ACC112 (cell line): ENCODE results near the gene RPA3.
A peak's percentile ranks its signal among the peaks of the same experiment; 100 is the strongest.

Experiments used
- H2AFZ ChIP-seq: fragments of 200-600 bp; sonication (generic); one replicate; pipeline ENCODE4 v1.6.0; 2017; ENCODE audit warnings: antibody characterized with exemption, low read length; ENCODE audit not compliant: unreplicated experiment
- H3K27ac ChIP-seq: fragments of 200-600 bp; sonication (generic); 2 replicates; pipeline ENCODE4 v1.5.1; 2014; ENCODE audit warnings: low read depth, mild to moderate bottlenecking, antibody characterized with exemption, low read length, moderate library complexity
- H3K27me3 ChIP-seq: fragments of 200-600 bp; sonication (generic); 2 replicates; pipeline ENCODE4 v1.6.1; 2014; ENCODE audit warnings: mild to moderate bottlenecking, antibody characterized with exemption, low read length, moderate library complexity, mixed read lengths; ENCODE audit not compliant: insufficient read depth
- H3K36me3 ChIP-seq: fragments of 200-600 bp; sonication (generic); 2 replicates; pipeline ENCODE4 v1.6.1; 2016; ENCODE audit warnings: mild to moderate bottlenecking, antibody characterized with exemption, low read length, moderate library complexity, mixed read lengths; ENCODE audit not compliant: insufficient read depth
- H3K4me1 ChIP-seq: fragments of 200-600 bp; sonication (generic); one replicate; pipeline ENCODE4 v1.6.1; 2016; ENCODE audit warnings: low read length, mixed read lengths; ENCODE audit not compliant: insufficient read depth, unreplicated experiment, control insufficient read depth
- H3K4me3 ChIP-seq: fragments of 200-600 bp; sonication (generic); 2 replicates; pipeline ENCODE4 v1.5.1; 2014; ENCODE audit warnings: mild to moderate bottlenecking, low read depth, low read length
- H3K79me2 ChIP-seq: fragments of 200-600 bp; sonication (generic); one replicate; pipeline ENCODE4 v1.6.0; 2016; ENCODE audit warnings: low read length; ENCODE audit not compliant: control insufficient read depth, unreplicated experiment, insufficient read depth

Gene RPA3

DNA sequence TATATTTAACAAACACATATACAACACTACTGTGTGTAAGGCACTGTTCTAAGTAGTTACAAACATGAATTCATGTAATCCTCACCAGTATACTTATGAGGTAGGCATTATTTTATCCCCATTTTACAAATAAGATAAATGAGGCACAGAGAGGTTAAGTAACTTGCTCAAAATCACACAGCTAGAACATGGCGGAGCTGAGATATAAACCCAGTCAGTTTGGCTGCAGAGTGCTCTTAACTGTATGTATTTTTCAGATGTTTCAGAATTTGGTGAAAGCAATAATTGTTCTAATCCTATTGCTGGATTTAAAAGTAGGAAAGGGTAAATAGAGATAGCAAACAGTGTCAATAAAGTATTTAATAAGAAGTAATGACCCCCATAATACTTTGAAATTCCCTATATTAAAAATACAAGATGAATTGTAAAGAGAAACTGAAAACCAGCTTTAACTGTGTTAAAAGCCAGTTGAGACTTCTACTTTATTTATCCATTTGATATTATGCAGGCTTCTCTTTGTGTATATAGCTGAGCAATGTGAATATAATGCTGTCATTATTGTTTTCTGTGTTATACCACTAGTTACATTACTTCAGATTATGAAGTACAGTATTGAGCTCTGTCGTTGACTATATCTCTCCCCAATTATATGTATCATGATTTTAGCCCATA, 32.3 kb upstream of the RPA3 start:
- Histone ChIP-seq H3K4me1 (peaks cover 9% of the 10 kb centered on the region), H3K79me2 (no peaks in the 10 kb centered on the region), H2AFZ (no peak overlapping the region), H3K36me3 (no peaks in the 10 kb centered on the region), H3K27ac (no peak overlapping the region), H3K4me3 (peak overlapping the region; percentile 22), H3K27me3 (no peaks in the 10 kb centered on the region)

DNA sequence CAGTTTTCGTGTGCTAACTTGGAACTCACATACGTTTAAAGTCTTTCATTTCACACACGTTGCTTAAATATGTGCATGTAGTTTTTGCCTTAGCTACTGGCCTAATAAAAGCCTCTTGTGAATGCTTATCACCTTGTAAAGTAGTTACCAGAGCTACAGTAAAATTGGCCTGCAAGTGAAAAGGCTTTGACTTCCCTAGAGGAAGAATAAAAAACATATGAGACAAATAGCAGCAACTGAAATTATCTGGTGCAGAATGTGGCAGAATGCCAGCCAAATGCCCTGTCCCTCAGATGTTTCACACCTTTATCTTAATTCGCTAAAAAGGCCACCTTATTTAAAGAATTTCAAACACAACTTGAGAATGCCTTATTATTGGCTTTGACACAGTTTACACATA, 28.1 kb upstream of the RPA3 start:
- no peak overlapping the region for H3K4me3 ChIP-seq
- peaks cover 6% of the 10 kb centered on the region for H3K4me1 ChIP-seq
- H2AFZ ChIP-seq, result no peak overlapping the region
- H3K36me3 ChIP-seq, result no peaks in the 10 kb centered on the region
- no peak overlapping the region for H3K27ac ChIP-seq
- no peaks in the 10 kb centered on the region for H3K27me3 ChIP-seq
- H3K79me2 ChIP-seq, result no peaks in the 10 kb centered on the region

DNA sequence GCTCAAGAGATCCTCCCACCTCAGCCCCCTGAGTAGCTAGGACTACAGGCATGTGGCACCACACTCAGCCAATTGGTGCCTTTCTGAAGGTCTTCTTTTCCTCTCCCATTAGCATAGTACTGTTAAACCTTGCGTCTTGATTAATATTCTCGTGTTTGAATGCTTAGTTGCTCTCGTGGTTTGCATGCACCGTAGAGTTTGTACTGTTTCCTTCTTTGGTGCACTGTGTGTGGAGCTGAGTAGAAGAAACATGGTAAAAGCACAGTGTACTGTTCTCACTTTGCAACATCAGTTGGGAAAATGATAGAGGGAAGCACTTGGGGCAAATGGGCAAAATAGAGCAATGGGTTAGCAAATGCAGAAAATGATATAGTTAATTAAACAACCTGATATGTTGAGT, 27.6 kb upstream of the RPA3 start:
- Histone ChIP-seq H3K4me3 (no peak overlapping the region), H2AFZ (no peak overlapping the region), H3K36me3 (no peaks in the 10 kb centered on the region), H3K4me1 (peaks cover 2% of the 10 kb centered on the region), H3K27me3 (no peaks in the 10 kb centered on the region), H3K27ac (no peak overlapping the region), H3K79me2 (no peaks in the 10 kb centered on the region)

DNA sequence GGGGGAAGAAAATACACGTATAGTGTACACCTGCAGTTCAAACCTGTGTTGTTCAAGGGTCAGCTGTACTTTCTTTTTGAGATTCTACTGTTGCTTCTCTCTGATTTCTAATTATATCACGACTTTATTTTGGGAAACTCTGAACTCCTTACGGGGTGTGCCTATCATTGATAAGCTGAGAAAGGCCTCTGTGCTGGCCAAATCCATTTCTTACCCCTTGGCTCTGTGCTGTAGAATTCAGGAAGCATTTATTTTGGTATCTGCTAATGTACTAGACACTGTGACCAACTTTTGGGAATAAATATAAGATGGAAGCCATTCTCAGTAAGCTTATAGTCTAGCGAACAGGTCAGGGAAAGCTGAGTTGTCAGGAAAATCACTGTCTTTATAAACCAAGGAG, 26.9 kb upstream of the RPA3 start:
- no peak overlapping the region for H2AFZ ChIP-seq
- H3K27ac ChIP-seq, result no peak overlapping the region
- H3K79me2 ChIP-seq, result no peaks in the 10 kb centered on the region
- no peak overlapping the region for H3K4me3 ChIP-seq
- H3K36me3 ChIP-seq, result no peaks in the 10 kb centered on the region
- no peaks in the 10 kb centered on the region for H3K27me3 ChIP-seq
- no peaks in the 10 kb centered on the region for H3K4me1 ChIP-seq

DNA sequence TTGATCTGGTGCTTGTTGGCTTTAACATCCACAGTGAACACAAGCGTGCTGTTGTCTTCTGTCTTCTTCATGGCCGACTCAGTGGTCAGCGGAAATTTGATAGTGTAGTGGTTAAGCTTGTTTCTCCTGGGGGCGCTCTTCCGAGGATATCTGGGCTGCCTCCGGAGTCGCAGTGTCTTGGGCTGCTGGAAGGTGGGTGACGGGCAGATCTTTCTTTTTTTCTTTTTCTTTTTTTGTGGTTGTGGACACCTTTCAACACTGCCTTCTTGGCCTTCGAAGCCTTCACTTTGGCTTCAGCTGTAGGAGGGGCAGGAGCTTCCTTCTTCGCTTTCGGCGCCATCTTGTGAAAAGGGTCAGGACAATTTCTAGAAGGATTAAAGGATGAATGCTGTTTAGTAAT, 23.8 kb upstream of the RPA3 start:
- Histone ChIP-seq H3K27me3 (no peaks in the 10 kb centered on the region), H2AFZ (no peak overlapping the region), H3K4me1 (no peaks in the 10 kb centered on the region)

DNA sequence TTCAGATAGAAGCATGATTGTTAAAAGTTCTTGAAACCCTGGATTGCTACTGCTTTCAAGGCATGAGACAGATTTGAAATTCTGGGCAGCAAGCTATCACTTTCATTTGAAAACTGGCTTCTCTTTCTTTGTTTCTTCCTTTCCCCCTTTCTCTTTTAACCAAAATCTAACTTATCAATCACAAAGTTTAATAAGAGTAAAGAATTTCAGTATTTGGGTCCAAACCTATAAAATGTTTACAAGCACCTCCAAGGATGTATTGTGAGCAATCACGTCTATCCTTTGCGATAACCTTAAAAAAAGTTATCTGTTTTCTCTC, 21.6 kb upstream of the RPA3 start:
- H3K27me3 ChIP-seq, result no peaks in the 10 kb centered on the region
- H2AFZ ChIP-seq, result no peak overlapping the region
- H3K4me1 ChIP-seq, result no peaks in the 10 kb centered on the region
- no peak overlapping the region for H3K4me3 ChIP-seq
- no peaks in the 10 kb centered on the region for H3K36me3 ChIP-seq
- H3K79me2 ChIP-seq, result no peaks in the 10 kb centered on the region
- H3K27ac ChIP-seq, result no peak overlapping the region

More for the DNA sequence above, 23.8 kb upstream of the RPA3 start:
- Histone ChIP-seq H3K4me3 (no peak overlapping the region), H3K27ac (no peak overlapping the region), H3K79me2 (no peaks in the 10 kb centered on the region), H3K36me3 (no peaks in the 10 kb centered on the region)

DNA sequence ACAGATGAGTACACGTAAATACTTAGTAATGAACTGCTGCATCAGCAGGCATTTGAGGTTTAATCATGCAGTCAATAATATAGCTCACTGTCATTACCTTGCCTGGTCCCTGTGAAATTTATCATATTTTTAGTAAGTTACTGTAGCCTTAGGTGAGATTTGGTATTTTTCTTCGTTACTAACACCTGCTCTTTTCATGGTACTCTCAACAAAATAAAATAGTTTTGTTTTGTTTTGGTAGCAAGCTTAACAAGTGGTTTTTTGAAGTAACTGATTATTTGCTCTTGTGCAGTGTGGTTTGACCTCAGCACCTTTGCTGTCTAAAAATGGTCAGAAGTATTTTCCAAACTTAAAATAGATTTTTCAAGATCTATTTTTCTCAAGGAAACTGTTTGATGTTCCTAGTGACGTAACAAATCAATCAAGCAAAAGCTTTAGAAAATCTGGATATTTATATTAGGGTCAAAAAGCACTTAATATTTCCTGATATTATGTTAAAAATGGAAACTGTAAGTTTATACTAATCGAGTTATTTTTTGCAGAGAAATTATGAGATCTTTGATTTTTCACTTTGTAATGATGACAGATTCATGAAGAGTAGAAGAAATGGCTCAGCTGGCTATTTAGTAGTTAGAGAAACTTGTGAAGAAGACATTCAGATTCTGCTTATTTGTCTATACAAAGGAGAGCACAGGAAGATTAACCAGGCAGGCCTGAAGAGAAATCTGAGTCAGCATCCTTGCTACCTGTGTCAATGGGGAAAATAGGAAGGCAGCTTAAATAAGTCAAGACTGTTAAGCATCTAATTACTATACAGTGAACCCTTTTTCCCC, 21.0 kb upstream of the RPA3 start:
- Histone ChIP-seq H3K79me2 (no peaks in the 10 kb centered on the region), H3K4me1 (no peaks in the 10 kb centered on the region), H3K27ac (no peak overlapping the region), H3K27me3 (no peaks in the 10 kb centered on the region), H3K4me3 (no peak overlapping the region), H3K36me3 (no peaks in the 10 kb centered on the region), H2AFZ (no peak overlapping the region)

DNA sequence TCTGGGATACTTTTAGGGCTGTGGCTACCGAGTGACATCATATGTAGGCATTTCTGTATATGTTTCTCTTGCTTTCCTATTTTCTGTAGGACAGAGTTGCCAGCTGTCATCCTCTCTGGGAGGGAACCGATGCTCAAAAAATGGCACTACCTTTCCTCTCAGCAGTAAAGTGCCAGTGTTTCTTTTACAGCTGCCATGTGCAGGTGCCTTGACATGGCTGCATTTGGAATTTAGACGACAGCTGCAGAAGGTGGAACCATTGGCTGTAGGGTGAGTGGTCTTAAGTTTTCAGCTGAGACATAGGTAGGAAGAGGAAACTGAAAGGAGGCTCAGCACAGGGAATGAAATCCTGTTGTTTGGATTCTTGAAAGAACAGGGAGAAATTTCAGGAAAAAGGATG, 20.2 kb upstream of the RPA3 start:
- H3K79me2 ChIP-seq, result no peaks in the 10 kb centered on the region
- H3K27ac ChIP-seq, result no peak overlapping the region
- H3K36me3 ChIP-seq, result no peaks in the 10 kb centered on the region
- H2AFZ ChIP-seq, result no peak overlapping the region
- no peaks in the 10 kb centered on the region for H3K27me3 ChIP-seq
- no peak overlapping the region for H3K4me3 ChIP-seq
- H3K4me1 ChIP-seq, result no peaks in the 10 kb centered on the region

DNA sequence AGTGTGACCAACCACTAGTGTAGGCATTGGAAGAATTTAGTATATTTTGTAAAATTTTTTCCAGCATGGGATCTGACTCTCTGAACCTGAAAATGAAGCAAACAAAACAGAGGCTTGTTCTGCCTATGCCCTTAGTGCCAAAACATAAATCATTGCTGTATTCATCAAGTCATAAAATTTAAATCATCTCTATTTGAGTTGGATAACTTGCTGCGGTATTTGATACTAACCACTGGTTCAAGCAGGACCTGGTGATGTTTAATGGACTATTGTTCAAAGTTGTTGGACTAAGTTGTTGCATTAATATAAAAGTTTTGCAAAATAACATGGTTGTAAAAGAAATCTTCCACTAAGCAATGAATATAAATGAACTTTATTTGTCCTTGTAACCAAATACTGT, 19.8 kb upstream of the RPA3 start:
- no peaks in the 10 kb centered on the region for H3K79me2 ChIP-seq
- H3K4me1 ChIP-seq, result peaks cover 3% of the 10 kb centered on the region
- H2AFZ ChIP-seq, result no peak overlapping the region
- H3K27ac ChIP-seq, result no peak overlapping the region
- no peak overlapping the region for H3K4me3 ChIP-seq
- no peaks in the 10 kb centered on the region for H3K36me3 ChIP-seq
- H3K27me3 ChIP-seq, result no peaks in the 10 kb centered on the region

DNA sequence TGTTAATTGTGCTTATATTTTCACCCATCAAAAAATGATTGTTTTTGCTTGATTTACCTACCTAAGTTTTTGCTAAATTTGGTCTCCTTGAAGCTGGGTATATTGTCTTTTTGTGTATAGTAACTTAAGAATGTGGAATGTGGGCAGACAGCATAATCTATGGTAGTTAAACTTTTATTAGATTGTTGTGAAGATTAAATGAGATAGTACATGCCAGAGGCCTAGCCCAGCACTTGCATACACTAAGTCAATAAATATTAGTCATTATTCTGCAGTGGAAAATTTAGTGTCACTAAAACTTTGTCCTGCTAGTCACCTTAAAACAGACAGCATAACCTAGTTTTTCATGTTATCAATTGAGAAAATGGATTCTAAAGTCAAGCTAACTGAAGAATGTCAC, 19.3 kb upstream of the RPA3 start:
- Histone ChIP-seq H3K79me2 (no peaks in the 10 kb centered on the region), H3K4me3 (no peak overlapping the region), H3K27ac (no peak overlapping the region), H2AFZ (no peak overlapping the region), H3K36me3 (no peaks in the 10 kb centered on the region), H3K4me1 (peaks cover 8% of the 10 kb centered on the region), H3K27me3 (no peaks in the 10 kb centered on the region)

DNA sequence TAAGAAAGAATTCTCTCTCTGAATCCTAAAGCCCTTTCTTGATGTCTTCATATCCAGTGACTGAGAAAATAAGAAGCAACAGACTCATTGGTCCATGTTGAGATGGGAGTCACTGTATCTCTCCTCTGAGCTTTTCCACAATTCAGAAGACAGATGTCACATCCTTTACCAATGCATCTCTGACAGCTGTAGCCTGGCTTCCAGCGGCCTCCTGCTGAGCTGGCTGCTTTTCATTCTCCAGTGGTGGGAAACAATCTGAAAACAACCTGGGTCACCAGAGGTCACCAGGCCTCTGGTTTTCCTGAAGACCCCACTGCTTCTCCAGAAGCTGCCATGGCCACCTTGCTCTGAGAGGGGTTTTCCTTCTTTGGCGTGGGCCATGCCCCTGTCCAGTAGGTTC, 18.3 kb upstream of the RPA3 start:
- peaks cover 18% of the 10 kb centered on the region for H3K4me1 ChIP-seq
- no peak overlapping the region for H2AFZ ChIP-seq
- no peaks in the 10 kb centered on the region for H3K27me3 ChIP-seq
- no peak overlapping the region for H3K4me3 ChIP-seq
- H3K36me3 ChIP-seq, result no peaks in the 10 kb centered on the region
- no peaks in the 10 kb centered on the region for H3K79me2 ChIP-seq
- no peak overlapping the region for H3K27ac ChIP-seq
